HG02588 (cell line): ENCODE data around the gene NHSL1.

Experiments used
- ATAC-seq: cut with Tn5 transposase; IDR thresholded peaks from one replicate; pipeline ENCODE4 v1.9.1; 2021; ENCODE audit warnings: mild to moderate bottlenecking, moderate library complexity; ENCODE audit not compliant: unreplicated experiment

NHSL1 gene, protein sequence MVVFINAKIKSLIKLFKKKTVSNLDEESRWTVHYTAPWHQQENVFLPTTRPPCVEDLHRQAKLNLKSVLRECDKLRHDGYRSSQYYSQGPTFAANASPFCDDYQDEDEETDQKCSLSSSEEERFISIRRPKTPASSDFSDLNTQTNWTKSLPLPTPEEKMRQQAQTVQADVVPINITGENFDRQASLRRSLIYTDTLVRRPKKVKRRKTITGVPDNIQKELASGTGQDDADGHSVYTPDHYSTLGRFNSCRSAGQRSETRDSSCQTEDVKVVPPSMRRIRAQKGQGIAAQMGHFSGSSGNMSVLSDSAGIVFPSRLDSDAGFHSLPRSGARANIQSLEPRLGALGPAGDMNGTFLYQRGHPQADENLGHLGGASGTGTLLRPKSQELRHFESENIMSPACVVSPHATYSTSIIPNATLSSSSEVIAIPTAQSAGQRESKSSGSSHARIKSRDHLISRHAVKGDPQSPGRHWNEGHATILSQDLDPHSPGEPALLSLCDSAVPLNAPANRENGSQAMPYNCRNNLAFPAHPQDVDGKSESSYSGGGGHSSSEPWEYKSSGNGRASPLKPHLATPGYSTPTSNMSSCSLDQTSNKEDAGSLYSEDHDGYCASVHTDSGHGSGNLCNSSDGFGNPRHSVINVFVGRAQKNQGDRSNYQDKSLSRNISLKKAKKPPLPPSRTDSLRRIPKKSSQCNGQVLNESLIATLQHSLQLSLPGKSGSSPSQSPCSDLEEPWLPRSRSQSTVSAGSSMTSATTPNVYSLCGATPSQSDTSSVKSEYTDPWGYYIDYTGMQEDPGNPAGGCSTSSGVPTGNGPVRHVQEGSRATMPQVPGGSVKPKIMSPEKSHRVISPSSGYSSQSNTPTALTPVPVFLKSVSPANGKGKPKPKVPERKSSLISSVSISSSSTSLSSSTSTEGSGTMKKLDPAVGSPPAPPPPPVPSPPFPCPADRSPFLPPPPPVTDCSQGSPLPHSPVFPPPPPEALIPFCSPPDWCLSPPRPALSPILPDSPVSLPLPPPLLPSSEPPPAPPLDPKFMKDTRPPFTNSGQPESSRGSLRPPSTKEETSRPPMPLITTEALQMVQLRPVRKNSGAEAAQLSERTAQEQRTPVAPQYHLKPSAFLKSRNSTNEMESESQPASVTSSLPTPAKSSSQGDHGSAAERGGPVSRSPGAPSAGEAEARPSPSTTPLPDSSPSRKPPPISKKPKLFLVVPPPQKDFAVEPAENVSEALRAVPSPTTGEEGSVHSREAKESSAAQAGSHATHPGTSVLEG (N-terminal part only)

DNA sequence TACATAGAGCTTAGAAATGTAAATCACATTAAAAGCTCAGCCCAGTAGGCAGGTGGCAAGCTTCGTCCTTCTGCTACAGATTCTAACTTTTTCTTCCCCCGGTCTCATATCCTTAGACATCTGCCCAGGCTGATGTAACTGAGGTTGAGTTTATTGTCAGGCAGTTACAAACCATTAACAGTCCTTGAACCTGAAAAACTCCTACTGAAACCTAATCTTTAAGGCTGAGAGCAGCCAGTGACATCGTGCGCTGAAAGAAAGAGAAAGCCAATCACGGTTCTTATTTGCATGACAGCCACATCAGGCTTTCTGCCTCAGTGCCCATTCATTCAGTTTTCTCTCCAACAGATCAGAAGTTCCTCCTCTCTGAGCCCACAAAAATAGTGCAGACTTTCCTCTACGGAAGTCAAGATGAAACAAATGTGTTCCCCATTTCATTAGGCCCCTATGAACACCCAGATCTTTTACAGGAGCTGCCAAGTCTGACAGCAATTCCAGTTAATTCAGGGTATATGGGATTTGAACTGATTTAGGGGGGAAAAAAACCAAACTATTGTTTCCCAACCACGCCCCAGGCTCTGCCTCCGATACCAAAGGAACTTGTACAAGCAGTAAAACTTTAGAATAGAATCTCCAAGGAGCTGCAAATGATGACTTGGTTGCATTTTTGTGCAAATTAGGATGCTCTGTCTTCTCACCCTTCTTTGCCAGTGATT is at the start of gene NHSL1:
NHSL1 (minus strand) TSS at position 192 of the 716 bp plus-strand sequence. CDS start 204 bp downstream, outside the sequence.
- ATAC-seq: peak; percentile 91

DNA sequence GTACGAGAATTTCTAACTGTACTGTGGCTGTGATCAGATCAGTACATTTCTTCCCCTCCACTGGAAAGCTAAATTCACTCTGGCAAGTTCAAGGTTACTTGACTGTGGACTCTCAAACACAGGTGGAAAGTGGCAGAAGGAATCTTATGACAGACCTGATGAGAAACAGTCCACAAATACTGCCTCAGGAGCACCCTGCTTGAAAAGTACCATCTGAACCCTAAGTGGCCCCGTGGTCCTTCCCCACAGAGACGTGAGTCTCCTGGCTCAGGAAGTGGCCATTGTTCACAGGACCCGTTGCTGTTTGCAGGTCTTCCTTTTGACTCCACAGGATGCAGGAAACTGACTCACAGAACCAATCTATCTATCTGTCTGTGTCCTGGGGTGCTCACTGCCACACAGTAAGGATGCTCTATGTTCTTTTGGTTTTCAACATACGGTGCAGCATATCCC is 47.5 kb upstream of the NHSL1 start:
- ATAC-seq: no peak

DNA sequence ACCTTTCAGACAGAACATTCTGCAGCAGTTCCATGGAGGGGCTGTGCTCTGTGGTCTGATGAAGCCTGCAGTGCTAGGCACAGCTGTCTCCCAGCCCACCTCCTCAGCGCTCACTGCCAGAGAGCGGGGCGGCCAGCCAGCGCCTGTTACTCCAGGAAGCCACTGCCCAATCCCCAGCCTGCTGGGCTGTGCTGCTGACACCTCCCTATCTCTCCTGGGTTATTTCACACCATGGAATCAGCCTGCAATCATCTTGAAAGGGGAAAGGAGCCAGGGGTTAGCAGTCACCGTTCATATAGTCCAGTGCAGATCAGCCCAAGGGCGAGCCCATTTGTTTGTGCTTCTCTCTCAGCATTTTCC is 46.3 kb upstream of the NHSL1 start:
- no peak for ATAC-seq

DNA sequence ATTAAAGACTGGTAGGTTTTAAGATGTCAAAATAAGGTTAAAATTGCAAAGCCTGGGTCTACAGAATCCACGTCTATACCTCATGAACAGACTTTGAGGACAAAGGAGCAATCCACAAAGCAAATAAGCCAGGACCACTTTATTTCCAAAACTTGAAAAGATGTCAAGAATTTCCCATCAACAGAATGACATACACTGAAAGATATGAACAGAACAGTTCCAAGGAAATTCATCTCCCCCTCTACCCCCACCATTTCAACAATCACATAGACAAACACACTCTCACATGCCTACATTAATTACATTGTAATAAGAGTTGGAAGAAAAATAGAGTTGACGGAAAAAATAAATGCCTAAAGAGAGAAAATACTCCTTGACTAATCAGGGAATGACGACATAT is 45.2 kb upstream of the NHSL1 start:
- ATAC-seq: no peak

DNA sequence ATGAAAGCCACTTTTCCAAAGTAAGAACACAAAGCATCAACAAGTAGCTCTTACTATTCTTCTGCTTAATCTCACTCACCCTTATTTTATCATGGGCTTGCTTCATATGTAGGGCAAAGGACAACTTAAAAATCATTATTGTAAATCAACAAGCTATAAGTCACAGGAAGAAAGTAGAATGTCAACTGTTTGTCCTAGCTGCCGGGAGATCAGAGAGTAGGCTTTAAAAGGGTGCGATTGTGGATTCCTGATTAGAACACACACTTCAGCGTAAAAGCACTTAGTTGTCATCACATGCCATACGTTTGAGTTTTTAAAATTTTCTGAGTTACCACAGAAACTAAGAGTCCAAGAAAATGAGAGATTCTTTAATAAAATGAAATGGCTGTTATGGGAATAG is 44.4 kb upstream of the NHSL1 start:
- no peak for ATAC-seq

DNA sequence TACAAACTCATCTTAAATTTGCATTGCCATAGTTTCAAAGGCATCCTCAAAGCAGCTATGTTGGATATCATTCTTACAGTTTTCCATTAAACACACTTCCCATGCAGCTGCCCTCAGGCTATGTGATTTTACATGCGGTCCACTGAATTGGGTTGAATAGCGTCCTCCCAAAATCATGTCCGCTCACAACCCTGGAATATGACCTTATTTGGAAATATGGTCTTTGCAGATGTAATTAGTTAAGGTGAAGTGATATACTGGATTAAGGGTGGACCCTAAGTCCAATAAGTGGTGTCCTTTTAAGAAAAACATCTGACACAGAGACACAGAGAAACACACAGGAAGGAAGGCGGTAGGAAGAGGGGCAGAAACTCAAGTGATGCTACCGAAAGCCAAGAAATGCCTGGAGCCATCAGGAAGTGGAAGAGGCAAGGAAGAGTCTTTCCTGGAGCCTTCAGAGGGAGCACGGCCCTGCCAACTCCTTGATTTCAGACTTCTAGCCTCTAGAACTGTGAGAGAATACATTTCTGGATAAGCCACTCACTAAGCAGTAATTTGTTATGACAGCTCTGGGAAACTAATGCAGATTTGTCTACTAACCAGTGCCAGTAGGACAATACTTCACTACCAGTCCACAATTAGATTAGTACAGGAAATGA is 42.7 kb upstream of the NHSL1 start:
- ATAC-seq: no peak

DNA sequence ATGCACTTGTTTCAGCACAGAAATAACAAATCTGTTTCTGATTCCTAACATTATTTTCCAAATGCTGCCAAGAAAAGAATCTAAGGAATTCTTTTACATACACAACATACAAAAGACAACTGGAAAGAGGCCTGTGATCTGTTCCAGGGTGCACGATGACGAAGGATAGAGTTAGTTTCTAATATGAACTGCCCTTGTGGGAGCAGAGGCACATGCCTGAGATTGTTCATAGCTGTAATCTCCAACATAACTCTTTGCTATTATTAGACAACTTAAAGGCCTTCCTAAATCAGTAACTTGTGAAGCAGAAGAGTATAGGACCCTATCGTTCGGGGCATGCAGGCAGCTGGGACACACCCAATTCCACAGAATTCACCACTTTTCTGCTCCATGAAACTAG is 41.2 kb upstream of the NHSL1 start:
- ATAC-seq: no peak

DNA sequence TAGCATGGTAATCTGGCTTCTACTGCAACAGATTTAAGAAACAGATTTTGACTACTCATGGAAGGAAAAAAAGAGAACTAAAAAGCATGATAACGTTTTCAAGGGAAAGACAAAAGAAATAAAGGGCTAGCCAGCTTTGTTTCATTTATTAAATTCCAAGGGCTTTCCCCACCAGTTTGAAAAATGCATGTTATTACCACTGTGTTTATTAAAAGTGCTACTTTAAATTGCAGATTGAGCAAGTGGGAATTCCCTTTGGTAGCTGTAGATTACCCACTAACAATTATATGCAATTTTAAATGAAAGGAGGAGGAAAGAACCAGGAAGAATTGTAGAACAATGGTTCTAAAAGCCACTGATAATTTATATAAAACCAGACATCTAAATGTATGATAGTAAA is 40.6 kb upstream of the NHSL1 start:
- ATAC-seq: no peak

DNA sequence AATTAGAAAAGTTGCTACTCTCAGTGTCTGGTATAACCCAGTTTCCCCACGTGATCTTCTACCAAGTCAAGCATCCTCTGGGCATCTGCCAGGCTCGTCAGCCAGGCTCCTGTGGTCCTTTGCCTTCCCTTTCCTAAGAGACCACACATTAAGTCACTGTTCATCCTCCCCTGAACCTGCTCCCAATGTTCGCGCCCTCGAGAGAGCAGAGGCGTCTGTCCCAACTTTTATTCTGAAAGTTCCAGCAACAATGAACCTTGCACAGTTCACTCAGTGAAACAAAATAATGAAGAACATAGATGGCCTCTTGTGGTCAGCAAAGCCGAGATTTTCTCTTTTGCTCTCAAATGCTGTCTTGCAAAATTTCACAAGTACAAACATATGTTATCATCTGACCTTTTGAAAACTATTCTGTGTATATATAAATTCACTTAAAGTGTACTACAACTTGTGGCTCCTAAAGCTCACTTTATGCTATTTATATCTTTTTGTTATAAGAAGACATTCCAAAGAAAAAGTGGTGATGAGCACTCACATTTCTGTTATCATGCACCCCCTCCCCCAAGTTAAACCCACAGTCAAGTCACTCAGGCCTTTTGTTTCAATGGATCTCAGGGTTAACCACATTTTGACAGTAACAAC is 39.2 kb upstream of the NHSL1 start:
- no peak for ATAC-seq

DNA sequence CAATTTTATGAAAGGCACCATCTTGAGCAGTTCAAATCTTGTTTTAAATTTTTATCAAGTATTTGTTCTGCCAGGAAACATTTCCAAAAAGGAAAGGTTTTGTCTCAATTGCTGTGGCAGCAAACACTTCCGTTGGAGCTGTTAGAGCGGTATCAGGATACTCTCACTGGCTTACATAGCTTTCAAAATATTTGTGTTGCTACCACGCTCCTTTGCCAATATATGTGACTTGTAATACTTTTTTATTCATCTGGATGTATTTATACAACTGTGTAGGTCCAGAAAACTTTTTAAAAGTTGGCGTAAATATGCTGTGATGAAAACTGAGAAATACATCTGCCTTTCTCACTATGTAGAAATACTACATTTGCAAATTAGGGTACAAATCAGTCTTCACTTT is 37.8 kb upstream of the NHSL1 start:
- ATAC-seq: no peak

DNA sequence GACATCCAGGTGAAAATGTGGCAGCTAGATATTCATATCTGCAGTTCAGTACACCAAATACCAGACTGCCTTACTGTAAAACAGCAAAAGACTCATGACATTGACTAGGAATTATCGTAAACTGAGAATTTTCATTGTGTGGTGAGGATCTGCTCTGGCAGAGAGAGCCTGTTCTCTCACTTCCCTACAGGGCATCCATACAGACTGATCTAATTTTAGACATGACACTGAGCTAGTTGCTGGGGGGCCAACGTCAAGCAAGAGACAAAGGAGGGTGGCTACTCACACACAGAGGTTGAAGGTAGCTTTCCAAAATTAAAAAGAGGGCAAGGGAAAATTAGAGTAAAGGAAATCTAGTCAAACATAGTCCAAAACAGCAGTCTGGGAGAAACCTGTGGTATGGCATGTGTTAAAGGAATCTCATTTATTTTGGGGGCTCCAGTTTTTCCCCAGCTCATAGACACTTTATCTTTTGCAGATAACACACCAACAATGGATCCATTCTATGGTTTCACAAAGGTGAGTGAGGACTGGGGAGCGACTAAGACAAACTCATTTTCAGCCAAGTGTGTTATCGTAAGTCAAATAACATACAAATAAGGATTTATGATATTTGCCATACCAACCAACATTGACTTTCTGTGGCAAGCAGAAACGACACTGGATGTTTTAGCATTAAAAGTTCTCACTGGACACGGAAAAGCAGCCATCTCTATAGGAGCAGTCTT is 36.6 kb upstream of the NHSL1 start:
- no peak for ATAC-seq

DNA sequence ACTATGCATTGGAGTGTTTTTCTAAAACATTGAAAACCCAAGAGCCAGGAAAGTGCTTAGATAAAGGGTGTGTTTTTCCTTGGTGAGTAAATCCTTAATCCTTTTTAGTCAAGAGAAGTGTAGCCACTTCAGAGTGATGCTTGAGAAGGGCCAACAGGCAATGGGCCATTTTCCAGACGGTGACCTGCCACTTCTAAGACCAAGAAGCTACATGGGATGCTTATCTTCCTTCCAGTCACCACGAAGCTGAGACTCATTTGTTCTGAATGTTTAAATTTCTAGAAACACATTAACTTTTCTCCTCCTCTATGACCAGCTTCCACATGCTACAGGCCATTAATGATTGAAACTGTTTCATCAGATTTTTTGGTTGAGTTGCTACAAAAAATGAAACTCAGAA is 34.4 kb upstream of the NHSL1 start:
- no peak for ATAC-seq

DNA sequence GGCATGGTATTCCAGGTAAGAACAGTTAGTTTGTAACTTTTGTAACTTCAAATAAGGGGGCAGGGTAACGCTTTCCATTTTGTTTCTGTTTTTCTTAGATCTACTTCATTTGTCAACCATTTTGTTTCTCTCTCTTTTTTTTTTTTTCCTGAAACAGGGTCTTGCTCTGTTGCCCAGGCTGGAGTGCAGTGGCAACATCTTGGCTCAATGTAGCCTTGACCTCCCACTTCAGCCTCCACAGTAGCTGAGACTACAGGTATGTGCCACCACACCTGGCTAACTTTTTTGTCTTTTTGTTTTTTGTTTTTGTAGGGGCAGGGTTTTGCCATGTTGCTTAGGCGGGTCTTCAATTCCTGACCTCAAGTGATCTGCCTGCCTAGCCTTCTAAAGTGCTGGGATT is 32.1 kb upstream of the NHSL1 start:
- ATAC-seq: no peak

DNA sequence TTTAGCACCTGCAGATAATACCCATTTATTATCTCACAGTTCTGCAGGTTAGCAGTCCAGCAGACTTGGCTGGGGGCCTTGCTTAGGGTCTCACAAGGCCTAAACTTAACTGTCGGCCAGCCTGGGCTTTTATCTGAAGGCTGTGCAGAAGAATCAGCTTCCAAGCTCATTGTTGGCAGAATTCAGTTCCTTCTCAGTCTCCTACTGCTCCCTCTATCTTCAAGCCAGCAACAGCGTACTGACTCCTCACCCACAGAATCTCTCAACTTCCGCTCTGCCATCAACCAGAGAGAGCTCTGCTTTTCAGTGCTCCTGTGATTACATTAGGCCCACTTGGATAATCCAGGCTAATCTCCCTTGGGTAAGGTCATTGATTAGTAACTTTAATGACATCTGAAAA is 30.2 kb upstream of the NHSL1 start:
- no peak for ATAC-seq

DNA sequence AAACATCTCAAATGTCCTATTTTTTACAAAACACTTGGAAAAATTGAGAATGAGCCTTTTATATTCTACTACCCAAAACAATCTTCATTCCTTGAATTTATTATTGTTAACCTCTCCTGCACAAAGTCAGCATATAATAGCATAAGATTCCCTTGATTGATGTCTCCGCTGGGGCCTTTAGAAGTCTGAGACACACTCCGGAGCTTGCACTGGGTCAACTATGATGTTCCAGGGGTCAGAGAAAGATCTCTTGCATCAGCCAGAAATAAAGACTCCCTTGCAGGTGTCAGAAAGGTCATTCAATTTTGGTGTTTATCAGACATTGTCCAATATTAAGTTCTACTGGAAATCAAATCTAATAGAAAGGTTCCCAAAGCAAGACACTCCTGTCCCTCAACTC is 29.7 kb upstream of the NHSL1 start:
- ATAC-seq: no peak

DNA sequence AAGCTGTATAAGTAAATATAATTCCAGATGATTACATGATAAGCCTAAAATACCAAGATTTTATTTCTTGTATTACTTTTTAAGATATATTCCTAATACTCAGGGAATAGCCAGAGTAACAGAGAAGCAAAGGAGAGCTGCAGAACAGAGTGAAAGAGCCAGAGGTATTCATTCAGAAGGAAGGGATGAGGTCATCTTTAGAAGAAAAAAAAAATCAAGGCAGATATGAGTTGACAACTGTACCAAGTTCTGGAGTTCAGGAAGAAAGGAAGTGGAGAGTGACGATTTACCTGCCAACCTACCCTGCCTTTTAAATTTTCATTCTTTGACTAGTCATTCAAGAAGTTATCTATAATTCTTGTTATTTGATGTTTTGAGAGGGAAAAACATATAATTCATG is 28.8 kb upstream of the NHSL1 start:
- ATAC-seq: no peak

DNA sequence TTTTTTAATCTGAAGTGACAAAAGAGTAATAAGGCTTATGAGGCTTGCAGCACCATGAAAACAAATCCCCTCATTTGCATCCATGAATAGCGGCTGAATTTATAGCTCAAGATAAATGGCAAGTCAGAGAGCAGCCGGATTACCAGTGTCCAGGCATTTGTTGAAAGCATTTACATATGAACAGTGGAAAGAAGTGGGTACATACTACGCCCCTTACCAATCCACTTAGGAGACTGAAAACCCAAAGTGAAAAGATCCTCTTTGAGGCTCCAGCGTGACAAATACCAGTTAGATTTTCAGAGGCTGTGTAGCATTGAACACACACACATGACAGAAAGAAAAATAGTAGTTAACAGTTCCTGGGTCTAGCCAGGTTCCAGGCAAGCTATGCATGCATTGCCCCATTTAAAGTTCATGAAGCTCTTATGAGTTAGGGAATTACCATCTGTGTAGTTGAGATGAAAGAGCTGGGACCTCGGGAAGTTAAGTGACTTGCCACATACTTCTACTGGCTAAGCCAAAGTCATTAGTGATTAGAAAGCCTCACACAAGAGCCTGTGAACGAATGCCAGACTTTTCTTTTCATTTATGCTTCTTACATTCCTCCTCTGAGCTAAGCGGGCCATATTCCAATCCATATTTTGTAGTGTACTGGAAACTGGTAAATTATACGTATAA is 28.3 kb upstream of the NHSL1 start:
- ATAC-seq: no peak

DNA sequence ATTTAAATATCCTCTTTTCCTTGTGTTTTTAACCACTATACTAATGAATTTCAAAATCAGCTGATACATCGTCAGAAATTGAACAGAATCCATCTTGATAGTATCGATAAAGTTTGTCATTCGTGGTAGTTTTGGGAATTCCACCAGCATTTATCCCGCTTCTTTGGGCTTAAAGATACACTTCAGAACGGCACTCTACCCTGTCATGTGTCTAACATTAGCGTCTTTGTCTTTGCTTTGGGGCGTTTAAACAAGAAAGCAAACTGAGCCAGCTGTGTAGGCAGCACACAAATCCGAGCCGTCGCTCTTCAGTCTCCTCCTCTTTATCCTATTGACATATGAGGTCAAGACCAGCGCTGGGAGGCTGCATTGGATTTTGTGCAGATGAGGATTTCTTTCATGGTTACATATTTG is 27.5 kb upstream of the NHSL1 start:
- no peak for ATAC-seq
